Activated CD8-positive, alpha-beta memory T cell treated with anti-CD3 and anti-CD28 coated beads for 36 hours (primary cell): ENCODE measurements around the gene LIX1. TPM values are rescaled to one million over a fixed set of nuclear protein-coding genes. Genes with fewer than 3 reads are reported as not detected.
"Not testable (repeated sequence)": the region's sequence is repeated elsewhere in the genome, so short reads cannot be mapped to it uniquely, and the experiment has no call there.

Experiments
- CTCF ChIA-PET: fragments of 350-600 bp; sonication (Branson Sonifier 250); formaldehyde crosslinking; loops from one replicate; lab custom pipeline; 2021; ENCODE audit warnings: antibody characterized with exemption; lab: Charles Lee
- POLR2A ChIA-PET: fragments of 350-600 bp; sonication (Branson Sonifier 250); formaldehyde crosslinking; loops from one replicate; lab custom pipeline; 2021; ENCODE audit warnings: antibody characterized with exemption; lab: Charles Lee
- total RNA-seq, 2 experiments: library from RNA; stranded (reverse); gene quantifications; one replicate each; pipeline ENCODE4 v1.2.3, GENCODE V29; 2021

The LIX1 gene
- total RNA-seq, 2 experiments from 2014 or later = not detected

DNA sequence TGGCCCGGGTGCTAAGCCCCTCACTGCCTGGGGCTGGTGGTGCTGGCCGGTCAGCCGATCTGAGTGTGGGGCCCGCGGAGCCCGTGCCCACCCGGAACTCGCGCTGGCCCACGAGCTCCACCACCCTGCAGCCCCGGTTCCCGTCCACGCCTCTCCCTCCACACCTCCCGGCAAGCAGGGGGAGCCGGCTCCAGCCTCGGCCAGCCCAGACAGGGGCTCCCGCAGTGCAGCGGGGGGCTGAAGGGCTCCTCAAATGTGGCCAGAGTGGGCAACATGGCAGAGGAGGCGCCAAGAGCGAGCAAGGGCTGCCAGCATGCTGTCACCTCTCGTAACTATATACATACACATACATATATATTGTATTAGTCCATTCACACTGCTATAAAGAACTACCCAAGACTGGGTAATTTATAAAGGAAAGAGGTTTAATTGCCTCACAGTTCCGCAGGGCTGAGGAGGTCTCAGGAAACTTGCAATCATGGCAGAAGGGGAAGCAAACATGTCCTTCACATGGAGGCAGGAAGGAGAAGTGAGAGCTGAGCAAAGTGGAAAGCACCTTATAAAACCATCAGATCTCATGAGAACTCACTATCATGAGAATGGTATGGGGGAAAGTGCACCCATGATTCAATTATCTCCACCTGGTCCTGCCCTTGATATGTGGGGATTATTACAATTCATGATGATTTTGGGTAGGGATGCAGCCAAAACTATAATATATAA, 56.8 kb downstream of the LIX1 start:
- ChIA-PET CTCF (interaction anchor here (0.6 kb wide), 1 partner anchor 169 kb away, joined by 3 read pairs; no protein-coding TSS in a partner anchor), POLR2A (no interaction called here)

DNA sequence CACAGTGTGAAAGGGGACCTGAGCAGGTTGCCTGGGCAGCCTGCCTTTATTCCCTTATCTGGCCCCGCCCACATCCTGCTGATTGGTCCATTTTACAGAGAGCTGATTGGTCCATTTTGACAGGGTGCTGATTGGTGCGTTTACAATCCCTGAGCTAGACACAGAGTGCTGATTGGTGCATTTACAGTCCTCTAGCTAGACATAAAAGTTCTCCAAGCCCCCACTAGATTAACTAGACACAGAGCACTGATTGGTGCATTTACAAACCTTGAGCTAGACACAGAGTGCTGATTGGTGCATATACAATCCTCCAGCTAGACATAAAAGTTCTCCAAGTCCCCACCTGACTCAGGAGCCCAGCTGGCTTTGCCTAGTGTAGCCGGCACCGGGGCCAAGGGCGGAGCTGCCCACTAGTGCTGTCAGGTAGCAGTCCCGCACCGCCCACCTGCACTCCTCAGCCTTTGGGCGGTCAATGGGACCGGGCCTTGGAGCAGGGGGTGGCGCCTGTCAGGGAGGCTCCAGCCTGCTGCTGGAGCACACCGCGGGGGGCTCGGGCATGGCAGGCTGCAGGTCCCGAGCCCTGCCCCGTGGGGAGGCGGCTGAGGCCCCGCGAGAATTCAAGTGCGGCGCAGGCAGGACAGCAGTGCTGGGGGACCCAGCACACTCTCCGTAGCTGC, 57.5 kb downstream of the LIX1 start:
- CTCF ChIA-PET, POLR2A ChIA-PET: not testable (repeated sequence)

DNA sequence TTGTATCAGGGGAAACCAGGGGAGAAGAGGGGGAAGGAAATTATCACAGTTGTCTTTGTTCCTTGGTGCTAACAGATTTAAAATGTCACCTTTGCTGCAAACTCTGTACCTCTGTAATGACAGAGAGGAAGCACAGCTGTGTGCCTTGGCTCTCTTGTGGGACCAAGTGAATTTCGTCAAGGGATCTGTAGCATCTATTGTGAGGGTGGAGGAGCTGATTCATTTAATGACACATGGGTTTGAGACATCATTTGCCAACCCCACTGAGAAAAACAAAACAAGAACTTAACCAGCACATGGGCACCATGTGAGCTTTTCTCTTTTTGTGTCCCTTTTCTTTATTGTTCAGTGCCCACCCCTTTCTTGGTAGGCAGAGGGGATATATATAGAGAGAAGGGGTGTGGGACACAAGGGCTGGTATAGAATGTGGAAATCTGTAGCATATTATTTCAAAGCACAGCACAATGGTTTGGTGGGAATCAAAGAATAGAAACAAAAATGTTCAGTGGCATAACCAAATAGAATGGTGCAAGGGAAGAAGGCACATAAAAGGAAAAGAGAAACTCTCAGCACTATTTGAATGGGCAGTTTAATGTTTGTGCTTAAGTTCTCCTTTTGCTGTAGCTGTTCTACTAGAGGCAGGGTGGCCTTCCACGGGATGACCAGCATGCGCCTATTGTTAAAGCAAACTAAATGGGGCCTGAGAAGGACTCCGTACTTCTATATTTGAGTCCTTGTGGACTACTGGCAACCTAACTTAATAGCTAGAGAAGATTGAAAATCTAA, 63.3 kb downstream of the LIX1 start:
- CTCF ChIA-PET = no interaction called here

DNA sequence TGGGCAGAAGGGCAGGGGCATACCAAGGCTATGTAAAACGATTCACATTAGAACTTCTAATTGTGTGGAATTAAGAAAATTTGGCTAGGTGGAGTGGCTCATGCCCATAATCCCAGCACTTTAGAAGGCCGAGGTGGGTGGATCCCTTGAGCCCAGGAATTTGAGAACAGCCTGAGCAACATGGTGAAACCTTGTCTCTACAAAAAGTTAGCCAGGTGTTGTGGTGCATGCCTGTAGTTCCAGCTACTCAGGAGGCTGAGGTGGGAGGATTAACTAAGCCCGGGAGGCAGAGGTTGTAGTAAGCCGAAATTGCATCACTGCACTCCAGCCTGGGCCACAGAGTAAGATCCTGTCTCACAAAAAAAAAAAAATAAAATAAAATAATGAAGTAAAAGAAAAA, 65.2 kb downstream of the LIX1 start:
- CTCF ChIA-PET = no interaction called here
- POLR2A ChIA-PET = no interaction called here

More for the DNA sequence above, 63.3 kb downstream of the LIX1 start:
- POLR2A ChIA-PET = interaction anchor here (0.5 kb wide), 1 partner anchor 333 kb away, joined by 3 read pairs; no protein-coding TSS in a partner anchor

DNA sequence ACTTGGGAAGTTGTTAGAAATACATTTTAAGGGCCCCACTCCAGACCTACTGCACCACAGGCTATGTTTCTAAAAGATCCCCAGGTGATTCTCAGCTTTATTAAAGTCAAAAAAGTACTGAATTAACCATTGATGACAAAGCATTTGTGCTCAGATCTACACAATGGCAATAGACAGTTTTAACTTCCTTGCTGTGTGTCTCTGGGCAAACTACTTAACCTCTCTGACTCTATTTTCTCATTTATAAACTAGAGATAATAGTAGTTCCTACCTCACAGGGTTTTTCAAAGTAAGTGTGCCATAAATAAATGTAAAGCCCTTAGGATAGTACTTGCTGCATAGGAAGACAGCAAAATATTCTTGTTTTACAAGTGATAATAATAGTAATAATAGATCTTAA, 66.3 kb downstream of the LIX1 start:
- POLR2A ChIA-PET = no interaction called here
- CTCF ChIA-PET = no interaction called here

DNA sequence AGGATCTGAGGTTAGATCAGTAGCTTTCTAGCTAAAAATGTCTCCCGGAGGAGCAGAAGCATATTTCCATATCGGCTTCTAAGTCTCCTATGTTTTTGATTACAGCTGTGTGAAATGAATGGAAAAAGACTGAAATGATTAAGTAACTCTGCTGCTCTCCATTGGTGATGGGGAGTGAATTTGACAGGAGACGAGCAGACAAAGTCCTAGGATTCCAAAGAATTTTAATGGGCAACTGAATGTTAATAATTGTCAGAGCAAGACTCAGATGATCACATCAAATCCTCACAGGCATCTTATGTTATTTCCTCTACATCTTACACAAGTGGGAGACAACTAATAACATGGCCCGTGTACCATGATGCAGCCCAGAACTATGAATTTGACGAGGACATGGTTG, 66.8 kb downstream of the LIX1 start:
- CTCF ChIA-PET = no interaction called here
- POLR2A ChIA-PET = no interaction called here

DNA sequence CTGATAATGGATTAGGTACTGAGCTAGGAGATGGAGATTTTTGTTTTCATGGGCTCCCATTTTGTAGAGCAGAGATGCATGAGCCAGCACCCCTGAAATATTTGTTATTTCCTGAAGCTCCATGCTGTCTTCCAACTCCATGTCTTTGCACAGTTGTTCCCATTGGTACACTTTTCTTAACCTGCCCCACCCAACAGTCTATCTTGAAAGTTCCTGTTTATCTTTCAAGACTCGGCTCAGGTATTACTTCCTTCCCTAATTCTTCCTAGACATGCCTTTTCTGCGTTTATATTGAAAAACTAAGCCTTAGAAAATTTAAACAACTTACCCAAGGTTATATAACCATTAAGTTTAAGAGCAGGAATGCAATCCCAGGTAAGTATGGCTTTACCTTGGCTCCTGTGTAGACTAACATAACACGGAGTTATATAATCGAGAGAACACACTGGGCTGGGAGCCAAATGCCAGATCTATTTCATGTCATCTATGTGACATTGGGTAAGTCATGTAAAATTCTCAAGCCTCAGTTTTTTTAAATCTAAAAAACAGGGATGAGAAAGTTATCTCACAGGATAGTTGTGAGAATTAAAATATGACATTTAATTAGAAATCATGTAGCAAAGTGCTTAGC, 67.4 kb downstream of the LIX1 start:
- ChIA-PET POLR2A (no interaction called here), CTCF (interaction anchor here (0.7 kb wide), 1 partner anchor 12 kb away, joined by 6 read pairs; no protein-coding TSS in a partner anchor)

DNA sequence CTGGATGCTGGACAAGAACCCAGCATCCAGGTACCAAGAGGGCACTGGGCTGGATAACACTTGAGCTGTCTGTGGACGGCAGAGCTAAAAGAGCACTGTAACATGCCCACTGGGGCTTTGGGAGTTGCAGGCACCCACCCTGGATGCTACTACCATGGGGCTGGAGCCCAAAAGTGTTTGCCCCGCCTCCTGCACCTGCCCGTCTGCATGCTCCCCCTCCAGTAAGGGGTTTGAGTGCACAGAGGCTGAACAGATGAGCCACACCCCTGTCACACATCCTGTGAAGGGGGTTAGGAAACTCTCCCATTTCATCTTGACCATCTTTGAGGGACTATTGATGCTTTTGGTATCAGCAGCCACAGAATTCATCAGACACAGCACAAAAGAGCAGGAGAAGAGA, 69.0 kb downstream of the LIX1 start:
- ChIA-PET POLR2A (no interaction called here), CTCF (no interaction called here)

DNA sequence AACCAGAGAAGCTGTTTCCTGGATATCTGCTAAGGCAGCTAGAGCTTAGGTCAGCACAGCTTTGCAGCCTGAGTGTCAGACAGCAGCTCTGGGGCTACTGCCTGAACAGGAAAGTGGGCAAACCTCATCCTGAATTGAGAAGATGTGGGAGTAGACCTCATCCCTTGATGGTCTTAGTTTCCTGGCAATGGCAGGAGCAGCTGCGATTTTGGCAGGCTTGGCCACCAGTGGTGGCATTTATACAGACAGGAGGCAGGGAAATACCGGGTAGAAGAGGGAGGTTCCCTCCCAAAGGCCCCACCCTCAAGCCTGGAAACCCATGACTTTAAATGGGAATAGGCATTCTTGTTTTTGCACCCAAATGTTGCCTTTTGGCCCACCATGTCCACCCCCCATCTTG, 69.7 kb downstream of the LIX1 start:
- ChIA-PET CTCF (no interaction called here), POLR2A (no interaction called here)

DNA sequence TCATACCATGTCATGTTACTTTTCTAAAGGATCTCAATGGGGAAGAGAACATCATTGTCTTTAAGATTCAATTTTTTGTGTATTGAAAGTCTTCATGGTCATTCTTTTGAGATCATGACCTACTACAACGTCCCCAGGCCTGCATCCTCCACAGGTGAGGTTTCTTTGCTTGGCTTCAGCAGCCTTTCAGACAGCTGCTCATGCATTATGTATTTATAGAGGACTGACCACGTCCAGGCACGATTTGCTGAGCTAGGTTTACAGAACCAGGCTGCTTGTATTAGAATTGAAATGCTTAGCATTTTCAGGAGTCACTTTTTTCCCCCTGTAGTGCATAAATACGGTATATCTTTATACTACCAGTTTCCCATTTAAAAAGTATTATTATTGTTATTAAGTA, 70.4 kb downstream of the LIX1 start:
- ChIA-PET POLR2A (no interaction called here), CTCF (no interaction called here)

DNA sequence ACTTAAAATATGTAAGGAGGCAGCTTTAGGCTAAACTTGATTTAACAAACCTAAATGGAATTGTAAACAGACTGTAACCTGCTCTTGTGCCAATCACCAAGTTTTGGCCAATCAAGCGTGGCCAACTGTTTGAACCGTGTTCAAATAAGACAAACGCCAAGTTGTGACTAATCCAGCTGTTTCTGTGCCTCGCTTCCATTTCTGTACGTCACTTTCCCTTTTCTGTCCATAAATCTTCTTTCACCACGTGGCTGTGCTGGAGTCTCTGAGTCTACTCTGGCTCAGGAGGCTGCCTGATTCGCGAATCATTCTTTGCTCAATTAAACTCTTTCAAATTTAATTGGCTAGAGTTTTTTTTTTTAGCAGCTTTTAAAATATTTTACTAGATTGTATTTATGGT, 71.3 kb downstream of the LIX1 start:
- ChIA-PET POLR2A (no interaction called here), CTCF (no interaction called here)

DNA sequence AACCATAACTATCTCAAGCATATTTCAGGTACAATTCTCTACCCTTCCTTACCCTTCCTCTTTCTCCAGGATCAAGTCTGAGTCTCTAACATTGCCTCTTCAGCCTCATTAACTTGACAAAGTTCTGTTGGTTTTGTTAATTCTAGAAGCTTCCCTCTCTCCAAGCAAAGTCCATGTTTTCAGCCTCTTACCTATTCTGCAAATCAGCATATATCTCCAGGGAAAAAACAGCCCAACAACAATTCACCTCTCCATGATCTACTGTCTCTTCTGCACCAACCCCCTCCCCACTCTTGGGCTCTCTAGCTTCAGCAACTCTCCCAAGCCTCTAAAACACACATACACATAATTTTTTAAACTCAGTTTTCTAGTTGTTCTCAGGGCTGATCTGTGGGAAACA, 72.2 kb downstream of the LIX1 start:
- ChIA-PET CTCF (no interaction called here), POLR2A (no interaction called here)

DNA sequence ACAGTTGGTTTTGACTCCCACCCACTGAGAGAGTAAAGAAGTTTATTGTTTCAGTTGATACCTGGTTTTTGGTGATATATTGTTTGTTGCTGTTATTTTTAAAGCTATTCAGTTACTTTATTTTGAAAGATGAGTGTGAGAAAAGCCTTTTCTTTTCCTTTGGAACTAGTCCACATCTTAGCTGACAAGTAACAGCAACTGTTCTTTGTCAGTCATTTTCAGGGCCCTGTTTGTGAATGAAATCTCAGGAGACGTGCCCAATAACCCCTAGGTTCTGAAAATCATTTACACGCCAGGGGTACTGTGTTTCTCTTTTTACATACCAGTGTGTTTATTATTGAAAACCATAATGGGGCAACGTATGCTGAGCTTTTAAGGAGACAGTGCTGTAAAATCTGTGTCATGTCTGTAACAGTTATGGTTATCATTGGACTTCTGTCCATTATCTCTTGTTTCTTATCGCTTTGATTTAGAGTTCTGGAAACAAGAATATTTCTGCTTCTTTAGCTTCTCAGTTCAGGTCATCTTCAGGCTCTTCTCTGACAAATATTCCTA, 75.0 kb downstream of the LIX1 start:
- ChIA-PET POLR2A (no interaction called here), CTCF (interaction anchor here (0.6 to 0.7 kb wide), 2 partner anchors 70 to 97 kb away, joined by 3 to 6 read pairs; no protein-coding TSS in a partner anchor)

DNA sequence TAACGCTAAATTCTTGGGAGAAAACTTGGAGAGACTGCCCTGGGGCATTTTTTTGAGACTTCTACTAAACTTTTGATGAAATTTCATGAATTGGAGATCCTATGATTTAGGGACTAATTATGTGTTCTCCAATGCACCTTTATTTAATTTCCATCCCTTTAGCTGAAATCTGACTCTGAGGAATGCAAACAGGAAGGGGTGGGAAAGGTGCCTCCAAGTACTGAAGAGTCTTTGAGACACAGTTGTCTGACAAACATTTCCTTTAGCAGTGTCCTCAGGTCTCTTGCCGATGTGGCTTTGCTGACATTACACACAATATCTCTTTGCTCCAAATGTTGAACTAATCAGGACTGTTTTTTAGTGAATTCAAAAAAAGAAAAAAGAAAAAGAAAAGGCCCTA, 76.9 kb downstream of the LIX1 start:
- CTCF ChIA-PET = no interaction called here
- POLR2A ChIA-PET = no interaction called here

DNA sequence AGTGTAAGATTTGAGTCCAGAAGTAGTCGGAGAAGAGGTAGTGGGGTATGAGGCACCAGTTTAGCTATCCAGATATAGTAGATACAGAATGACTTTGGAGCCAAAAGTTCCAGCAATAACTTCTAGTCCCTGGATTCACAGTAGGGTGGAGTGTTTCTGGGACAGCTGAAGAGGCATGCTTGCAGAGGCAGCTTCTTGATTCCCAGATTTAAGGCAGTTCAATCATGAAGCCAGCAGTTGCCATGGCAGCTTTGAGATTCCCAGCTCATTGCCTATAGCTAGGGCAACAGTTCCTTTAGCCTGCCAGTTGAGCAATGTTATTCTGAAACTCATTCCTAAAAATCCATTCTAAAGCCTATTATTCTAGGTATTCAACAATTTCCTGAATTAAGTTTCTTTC, 79.2 kb downstream of the LIX1 start:
- ChIA-PET POLR2A (no interaction called here), CTCF (interaction anchor here (0.5 to 0.6 kb wide), 2 partner anchors 11 to 69 kb away, joined by 3 to 6 read pairs; no protein-coding TSS in a partner anchor)

DNA sequence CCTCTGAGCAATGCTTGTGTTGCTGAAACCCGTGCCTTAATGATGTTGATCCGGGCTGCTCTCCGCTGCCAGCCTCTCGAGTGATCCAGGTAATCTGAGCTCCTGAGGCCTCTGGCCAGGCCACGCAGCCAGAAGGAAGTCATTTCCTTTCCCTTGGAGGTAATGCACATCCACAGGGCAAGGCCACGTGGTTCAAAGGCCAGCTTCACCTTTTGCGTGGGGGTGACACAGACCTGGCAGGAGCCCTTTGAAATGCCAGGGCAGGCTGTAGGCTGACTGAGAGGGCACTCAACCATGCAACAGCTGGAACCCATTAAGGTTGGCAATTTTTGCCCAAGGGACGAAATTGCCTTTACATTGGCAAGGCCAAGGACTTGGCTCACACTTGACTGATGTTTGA, 80.4 kb downstream of the LIX1 start:
- CTCF ChIA-PET = no interaction called here
- POLR2A ChIA-PET = no interaction called here

DNA sequence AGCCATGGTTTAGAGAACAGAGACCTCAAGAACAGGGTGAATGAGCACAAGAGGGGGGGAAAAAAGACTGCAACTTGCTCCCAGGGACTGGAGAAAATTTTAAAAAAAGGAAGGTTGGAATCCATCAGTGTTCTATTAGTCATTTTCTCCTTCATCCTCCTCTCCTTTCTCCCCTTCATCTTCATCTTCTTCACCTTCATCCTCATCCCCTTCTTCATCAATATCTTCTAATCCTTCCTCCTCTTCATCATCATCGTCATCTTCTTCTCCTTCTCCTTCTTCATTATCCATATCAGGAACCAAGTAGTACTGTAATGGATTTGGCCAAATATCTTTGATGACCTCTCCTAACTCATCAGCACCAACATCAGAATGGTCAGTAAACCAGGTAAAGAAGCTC, 86.1 kb downstream of the LIX1 start:
- CTCF ChIA-PET = no interaction called here
- POLR2A ChIA-PET = no interaction called here

DNA sequence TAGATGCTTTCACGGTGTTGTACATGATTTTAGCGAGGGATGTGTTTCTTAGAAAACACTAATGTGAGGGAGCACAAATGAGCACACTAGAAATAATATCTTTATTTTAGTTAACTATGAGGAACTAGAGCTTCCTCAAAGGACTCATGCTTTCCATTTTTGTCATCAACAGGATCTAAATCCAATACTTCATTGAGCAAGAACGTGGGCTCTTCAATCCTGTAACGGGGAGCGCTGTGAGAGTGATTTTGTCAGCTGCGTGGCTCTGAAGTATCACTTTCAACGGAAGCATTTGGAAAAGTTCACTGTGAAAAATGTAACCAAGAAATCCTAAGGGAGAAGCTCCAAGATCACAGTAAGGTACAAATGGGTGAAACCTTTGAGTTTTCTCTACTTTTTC, 93.2 kb downstream of the LIX1 start:
- CTCF ChIA-PET = interaction anchor here (0.6 to 0.8 kb wide), 2 partner anchors 17 to 32 kb away, joined by 3 to 4 read pairs; no protein-coding TSS in a partner anchor
- POLR2A ChIA-PET = no interaction called here

DNA sequence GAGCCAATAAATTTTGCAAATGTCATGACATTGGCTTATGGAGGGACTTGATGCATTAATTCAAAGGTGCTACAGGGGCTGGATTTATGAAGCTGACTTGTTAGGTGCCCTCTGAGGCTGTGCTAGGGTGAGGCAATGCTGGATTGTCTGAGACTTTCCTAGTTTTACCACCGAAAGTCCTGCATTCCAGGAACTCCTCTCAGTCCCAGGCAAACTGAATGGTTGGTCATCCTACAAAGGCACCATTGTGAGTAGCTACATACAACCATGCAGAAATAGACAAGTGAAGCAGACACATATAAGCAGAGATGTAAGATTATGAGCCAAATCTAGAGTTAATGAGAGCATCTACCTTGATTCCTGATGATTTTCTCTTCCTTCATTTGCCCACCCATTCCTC, 95.3 kb downstream of the LIX1 start:
- ChIA-PET CTCF (interaction anchor here (0.5 kb wide), 1 partner anchor 34 kb away, joined by 3 read pairs; no protein-coding TSS in a partner anchor), POLR2A (no interaction called here)
